ENCODE measurements around the gene IGFLR1. TPM values are rescaled to one million over a fixed set of nuclear protein-coding genes. Genes with fewer than 3 reads are reported as not detected.

The IGFLR1 gene
- polyA plus RNA-seq, 6 donors from 2014 or later: 114 to 195 (median 134) TPM

GRCh38 chr19:35736913-35737886, 5.1 kb downstream of the IGFLR1 start:
- ATAC-seq (ENCODE audit: low read depth in 2 of 2): no peak
- Mint-ChIP-seq H3K4me3 (peak overlapping the region in 4 of 8 donors; percentile 15 to 65 (median 30)), H3K4me1 (peaks cover 34 to 64% (median 46%) of the 10 kb centered on the region in 3 donors), H3K27ac (peak overlapping the region in 5 of 6 donors; percentile 57 to 92 (median 73)), H3K36me3 (peaks cover 0 to 31% of the 10 kb centered on the region in 2 donors), H3K9me3 (no peaks in the 10 kb centered on the region), H3K27me3 (no peaks in the 10 kb centered on the region)
- no peak for DNase-seq

DNA sequence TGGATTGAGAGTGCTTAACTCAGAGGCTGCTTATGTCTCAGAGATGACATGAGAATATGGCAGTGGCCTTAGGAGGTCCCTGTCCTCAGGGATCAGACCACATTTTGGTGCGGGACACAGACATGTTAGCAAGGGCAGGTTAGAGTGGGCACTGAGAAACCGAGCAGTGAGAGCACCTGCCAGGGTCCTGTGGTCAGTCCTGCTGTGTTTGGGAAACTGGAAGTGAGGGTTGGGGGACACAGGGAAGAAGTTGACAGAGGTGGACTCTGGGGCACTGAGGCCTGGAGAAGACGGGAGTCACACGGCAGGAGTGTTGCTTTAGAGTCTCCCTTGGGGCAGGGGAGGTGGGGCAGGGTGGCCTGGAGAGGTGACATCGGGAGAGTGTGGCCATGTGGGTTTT, 7.4 kb downstream of the IGFLR1 start:
- peak overlapping the region in 3 of 6 donors; percentile 32 to 88 (median 56) for H3K27ac Mint-ChIP-seq

DNA sequence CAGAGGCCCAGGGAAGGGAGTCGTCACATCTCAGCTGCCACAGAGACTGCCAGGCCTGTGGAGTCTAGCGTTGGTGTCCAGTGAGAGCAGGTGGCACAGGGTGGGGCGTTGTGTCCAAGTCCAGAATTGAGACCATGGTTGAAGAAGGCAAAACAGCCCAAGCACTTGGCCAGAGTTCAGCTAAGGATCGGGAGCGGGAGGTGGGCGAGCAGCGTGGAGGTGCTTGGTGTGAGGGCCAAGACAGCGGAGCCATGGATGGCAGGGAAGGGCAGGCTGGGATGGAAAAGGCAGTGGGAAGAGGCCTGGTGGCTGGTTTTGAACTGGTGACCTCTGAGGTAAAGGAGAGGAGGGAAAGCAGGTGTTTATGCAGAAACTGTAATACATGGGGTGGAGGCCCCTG, 8.0 kb downstream of the IGFLR1 start:
- ATAC-seq (ENCODE audit: low read depth in 2 of 2) (no peak), DNase-seq (no peak)
- no peaks in the 10 kb centered on the region for H3K27me3 Mint-ChIP-seq
- peaks cover 0 to 49% of the 10 kb centered on the region in 2 donors for H3K36me3 Mint-ChIP-seq
- H3K4me1 Mint-ChIP-seq: peaks cover 39 to 50% (median 46%) of the 10 kb centered on the region in 3 donors
- H3K4me3 Mint-ChIP-seq: peak overlapping the region in 1 of 8 donors; percentile 29
- peak overlapping the region in 3 of 6 donors; percentile 52 to 88 (median 88) for H3K27ac Mint-ChIP-seq
- H3K9me3 Mint-ChIP-seq: no peaks in the 10 kb centered on the region

More for the DNA sequence above, 7.4 kb downstream of the IGFLR1 start:
- no peak for DNase-seq
- Mint-ChIP-seq H3K4me1 (peaks cover 44 to 56% (median 46%) of the 10 kb centered on the region in 3 donors), H3K27me3 (no peaks in the 10 kb centered on the region), H3K9me3 (no peaks in the 10 kb centered on the region), H3K36me3 (peaks cover 0 to 45% of the 10 kb centered on the region in 2 donors), H3K4me3 (peak overlapping the region in 2 of 8 donors; percentile 29 to 70)
- ATAC-seq (ENCODE audit: low read depth in 2 of 2): no peak

- no peak for DNase-seq
- H3K36me3 Mint-ChIP-seq: peaks cover 0 to 49% of the 10 kb centered on the region in 2 donors
- H3K4me3 Mint-ChIP-seq: peak overlapping the region in 1 of 8 donors; percentile 18
- peak overlapping the region in 1 of 6 donors; percentile 88 for H3K27ac Mint-ChIP-seq
- no peaks in the 10 kb centered on the region for H3K27me3 Mint-ChIP-seq
- no peak for ATAC-seq (ENCODE audit: low read depth in 2 of 2)
- no peaks in the 10 kb centered on the region for H3K9me3 Mint-ChIP-seq
- H3K4me1 Mint-ChIP-seq: peaks cover 34 to 42% (median 41%) of the 10 kb centered on the region in 3 donors
These were observed 8.8 kb downstream of the IGFLR1 start for GRCh38 chr19:35733180-35734125.

GRCh38 chr19:35732540-35733179, 9.6 kb downstream of the IGFLR1 start:
- DNase-seq: no peak
- ATAC-seq (ENCODE audit: low read depth in 2 of 2): no peak
- H3K9me3 Mint-ChIP-seq: no peaks in the 10 kb centered on the region
- peaks cover 0 to 49% of the 10 kb centered on the region in 2 donors for H3K36me3 Mint-ChIP-seq
- H3K4me3 Mint-ChIP-seq: no peak overlapping the region
- no peaks in the 10 kb centered on the region for H3K27me3 Mint-ChIP-seq
- H3K27ac Mint-ChIP-seq: no peak overlapping the region
- H3K4me1 Mint-ChIP-seq: peaks cover 30 to 45% (median 44%) of the 10 kb centered on the region in 3 donors

DNA sequence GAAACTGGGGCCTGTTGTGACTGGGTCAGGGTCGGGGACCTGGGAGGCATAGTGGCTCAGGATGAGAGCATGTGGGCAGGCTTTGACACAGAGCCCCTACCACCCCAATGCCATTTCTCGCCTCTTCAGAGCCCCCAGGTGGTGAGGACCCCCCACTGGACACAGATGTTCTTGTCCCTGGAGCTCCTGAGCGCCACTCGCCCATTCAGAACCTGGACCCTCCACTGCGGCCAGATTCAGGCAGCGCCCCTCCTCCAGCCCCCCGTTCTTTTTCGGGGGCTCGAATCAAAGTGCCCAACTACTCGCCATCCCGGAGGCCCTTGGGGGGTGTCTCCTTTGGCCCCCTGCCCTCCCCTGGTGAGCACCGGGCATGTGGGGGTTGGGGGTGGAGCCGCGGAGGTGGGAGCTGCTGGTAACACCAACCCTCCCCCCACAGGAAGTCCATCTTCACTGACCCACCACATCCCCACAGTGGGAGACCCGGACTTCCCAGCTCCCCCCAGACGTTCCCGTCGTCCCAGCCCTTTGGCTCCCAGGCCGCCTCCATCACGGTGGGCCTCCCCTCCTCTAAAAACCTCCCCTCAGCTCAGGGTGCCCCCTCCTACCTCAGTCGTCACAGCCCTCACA, 10.4 kb downstream of the IGFLR1 start:
- ATAC-seq (ENCODE audit: low read depth in 2 of 2) (no peak), DNase-seq (no peak)
- H3K36me3 Mint-ChIP-seq: peaks cover 0 to 49% of the 10 kb centered on the region in 2 donors
- no peaks in the 10 kb centered on the region for H3K27me3 Mint-ChIP-seq
- H3K9me3 Mint-ChIP-seq: no peaks in the 10 kb centered on the region
- H3K4me3 Mint-ChIP-seq: no peak overlapping the region
- H3K4me1 Mint-ChIP-seq: peaks cover 24 to 40% (median 38%) of the 10 kb centered on the region in 3 donors
- H3K27ac Mint-ChIP-seq: peak overlapping the region in 1 of 6 donors; percentile 7

DNA sequence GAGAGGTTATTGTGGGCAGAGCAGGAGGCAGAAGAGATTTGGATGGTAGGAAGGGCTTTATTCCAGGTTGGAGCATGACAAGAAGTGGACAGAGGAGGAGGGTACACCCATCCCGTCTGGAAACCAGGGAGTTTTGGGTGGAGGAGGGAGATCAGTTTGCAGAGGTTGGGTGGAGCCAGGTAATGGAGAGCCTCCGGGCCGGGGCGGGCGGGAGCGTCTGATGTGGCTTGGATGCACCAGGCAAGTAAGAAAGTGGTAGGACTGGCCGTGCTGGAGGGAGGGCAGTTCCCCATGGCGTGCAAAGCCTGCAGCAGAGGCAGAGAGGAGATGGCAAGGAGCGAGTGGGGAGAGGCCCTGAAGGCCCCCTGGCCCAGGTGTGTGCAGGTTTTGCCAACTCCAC, 10.9 kb downstream of the IGFLR1 start:
- Mint-ChIP-seq H3K27ac (no peak overlapping the region), H3K4me1 (peaks cover 20 to 34% (median 34%) of the 10 kb centered on the region in 3 donors), H3K9me3 (no peaks in the 10 kb centered on the region), H3K36me3 (peaks cover 0 to 44% of the 10 kb centered on the region in 2 donors), H3K27me3 (no peaks in the 10 kb centered on the region), H3K4me3 (no peak overlapping the region)
- ATAC-seq (ENCODE audit: low read depth in 2 of 2): no peak
- no peak for DNase-seq

DNA sequence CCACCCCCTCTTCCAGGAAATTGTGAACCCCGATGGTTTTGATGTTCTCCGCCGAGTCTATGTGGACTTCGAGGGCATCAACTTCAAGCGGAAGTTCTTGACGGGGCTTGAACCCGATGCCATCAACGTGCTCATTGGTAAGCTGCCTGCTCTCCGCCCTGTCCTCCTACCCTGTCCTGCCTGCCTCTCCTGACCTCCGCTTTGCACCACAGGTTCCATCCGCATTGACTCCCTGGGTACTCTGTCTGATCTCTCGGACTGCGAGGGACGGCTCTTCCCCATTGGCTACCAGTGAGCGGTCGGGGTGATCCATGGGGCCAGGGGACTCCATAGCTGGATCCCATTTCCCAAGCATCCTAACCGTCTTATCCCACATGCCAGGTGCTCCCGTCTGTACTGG, 11.9 kb downstream of the IGFLR1 start:
- Mint-ChIP-seq H3K27me3 (no peaks in the 10 kb centered on the region), H3K27ac (peak overlapping the region in 4 of 6 donors; percentile 50 to 92 (median 70)), H3K9me3 (no peaks in the 10 kb centered on the region), H3K4me1 (peaks cover 18 to 29% (median 27%) of the 10 kb centered on the region in 3 donors), H3K4me3 (peak overlapping the region in 1 of 8 donors; percentile 25), H3K36me3 (peaks cover 0 to 43% of the 10 kb centered on the region in 2 donors)
- ATAC-seq (ENCODE audit: low read depth in 2 of 2): no peak
- DNase-seq: no peak

DNA sequence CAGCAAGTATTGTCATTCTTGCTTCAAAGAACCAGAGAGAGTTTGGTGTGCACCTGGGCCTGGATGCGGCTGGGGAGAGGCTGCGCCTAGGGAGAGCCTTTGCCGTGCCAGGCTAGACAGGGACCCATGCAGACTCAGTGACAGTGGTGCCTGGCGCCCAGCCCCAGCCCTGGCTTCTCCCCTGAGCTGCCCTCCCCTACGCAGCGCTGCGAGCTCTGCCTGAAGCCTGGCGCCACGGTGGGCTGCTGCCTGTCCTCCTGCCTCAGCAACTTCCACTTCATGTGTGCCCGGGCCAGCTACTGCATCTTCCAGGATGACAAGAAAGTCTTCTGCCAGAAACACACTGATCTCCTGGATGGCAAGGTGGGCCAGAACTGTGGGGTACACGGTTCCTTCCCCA, 12.5 kb downstream of the IGFLR1 start:
- Mint-ChIP-seq H3K4me1 (peaks cover 18 to 26% (median 24%) of the 10 kb centered on the region in 3 donors), H3K27me3 (no peaks in the 10 kb centered on the region), H3K9me3 (no peaks in the 10 kb centered on the region), H3K27ac (peak overlapping the region in 1 of 6 donors; percentile 50), H3K36me3 (peaks cover 0 to 40% of the 10 kb centered on the region in 2 donors), H3K4me3 (no peak overlapping the region)
- no peak for DNase-seq
- no peak for ATAC-seq (ENCODE audit: low read depth in 2 of 2)

GRCh38 chr19:35729021-35729420, 13.2 kb downstream of the IGFLR1 start:
- DNase-seq: no peak
- no peak for ATAC-seq (ENCODE audit: low read depth in 2 of 2)
- H3K4me3 Mint-ChIP-seq: no peak overlapping the region
- H3K27ac Mint-ChIP-seq: no peak overlapping the region
- H3K4me1 Mint-ChIP-seq: peaks cover 15 to 20% (median 19%) of the 10 kb centered on the region in 3 donors
- no peaks in the 10 kb centered on the region for H3K9me3 Mint-ChIP-seq
- H3K36me3 Mint-ChIP-seq: peaks cover 0 to 34% of the 10 kb centered on the region in 2 donors
- H3K27me3 Mint-ChIP-seq: no peaks in the 10 kb centered on the region

DNA sequence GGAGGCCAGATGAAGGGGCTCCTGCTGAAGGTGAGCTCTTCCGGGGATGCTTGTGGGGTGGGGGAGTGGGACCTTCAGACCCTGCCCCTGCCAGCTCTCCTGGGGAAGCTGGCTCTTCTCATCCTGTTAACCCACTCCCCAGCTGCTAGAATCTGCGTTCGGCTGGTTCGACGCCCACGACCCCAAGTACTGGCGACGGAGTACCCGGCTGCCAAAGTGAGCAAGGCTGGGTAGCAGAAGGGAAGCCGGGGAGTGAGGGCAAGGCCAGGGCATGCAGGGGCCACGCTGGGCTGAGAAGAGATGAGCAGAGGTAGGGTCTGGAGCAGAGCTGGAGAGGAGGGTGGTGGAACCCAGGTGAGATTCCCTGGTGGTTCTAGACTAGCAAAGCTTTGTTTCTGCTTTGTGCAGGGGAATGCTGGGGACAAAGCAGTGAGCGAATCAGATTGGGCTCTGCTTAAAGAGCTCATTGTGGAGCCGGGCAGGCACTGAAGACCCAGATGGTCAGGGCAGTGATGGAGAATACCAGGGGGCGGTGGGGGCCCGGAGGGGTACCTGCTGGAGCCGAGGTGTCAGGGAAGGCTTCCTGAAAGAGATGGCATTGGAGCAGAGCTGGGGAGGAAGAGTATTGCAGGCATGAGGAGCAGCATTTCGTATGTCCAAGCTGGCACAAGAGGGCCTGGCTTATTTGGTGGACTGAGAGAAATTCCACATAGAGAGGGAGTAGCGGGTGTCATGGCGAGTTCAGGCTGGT, 14.1 kb downstream of the IGFLR1 start:
- ATAC-seq (ENCODE audit: low read depth in 2 of 2): no peak
- peaks cover 0 to 39% of the 10 kb centered on the region in 2 donors for H3K36me3 Mint-ChIP-seq
- peaks cover 10 to 19% (median 18%) of the 10 kb centered on the region in 3 donors for H3K4me1 Mint-ChIP-seq
- DNase-seq: no peak
- H3K27ac Mint-ChIP-seq: no peak overlapping the region
- no peaks in the 10 kb centered on the region for H3K9me3 Mint-ChIP-seq
- H3K4me3 Mint-ChIP-seq: no peak overlapping the region
- H3K27me3 Mint-ChIP-seq: no peaks in the 10 kb centered on the region

Data from naive B cell (primary cell).